HUES6 (cell line): ENCODE results near the gene NUAK1.

Experiments
- H3K27ac ChIP-seq: 2 replicates; pipeline ENCODE4 v1.7.0; 2013; ENCODE audit warnings: low read depth, mild to moderate bottlenecking, low read length, inconsistent platforms
- H3K27me3 ChIP-seq: 2 replicates; pipeline ENCODE4 v1.6.1; 2013; ENCODE audit warnings: low read length; ENCODE audit not compliant: control insufficient read depth, insufficient read depth
- H3K36me3 ChIP-seq: 2 replicates; pipeline ENCODE4 v1.6.1; 2013; ENCODE audit warnings: low read length; ENCODE audit not compliant: control insufficient read depth, insufficient read depth
- H3K4me1 ChIP-seq: 2 replicates; pipeline ENCODE4 v1.6.1; 2013; ENCODE audit warnings: low read length; ENCODE audit not compliant: control insufficient read depth, insufficient read depth
- H3K4me3 ChIP-seq: 2 replicates; pipeline ENCODE4 v1.5.1; 2013; ENCODE audit warnings: low read depth, low read length
- H3K9ac ChIP-seq: one replicate; pipeline ENCODE4 v1.6.1; 2013; ENCODE audit warnings: mild to moderate bottlenecking, low read length
- H3K9me3 ChIP-seq: 2 replicates; pipeline ENCODE4 v1.6.1; 2013; ENCODE audit warnings: low read depth, low read length; ENCODE audit not compliant: control insufficient read depth, insufficient read depth

NUAK1 gene

DNA sequence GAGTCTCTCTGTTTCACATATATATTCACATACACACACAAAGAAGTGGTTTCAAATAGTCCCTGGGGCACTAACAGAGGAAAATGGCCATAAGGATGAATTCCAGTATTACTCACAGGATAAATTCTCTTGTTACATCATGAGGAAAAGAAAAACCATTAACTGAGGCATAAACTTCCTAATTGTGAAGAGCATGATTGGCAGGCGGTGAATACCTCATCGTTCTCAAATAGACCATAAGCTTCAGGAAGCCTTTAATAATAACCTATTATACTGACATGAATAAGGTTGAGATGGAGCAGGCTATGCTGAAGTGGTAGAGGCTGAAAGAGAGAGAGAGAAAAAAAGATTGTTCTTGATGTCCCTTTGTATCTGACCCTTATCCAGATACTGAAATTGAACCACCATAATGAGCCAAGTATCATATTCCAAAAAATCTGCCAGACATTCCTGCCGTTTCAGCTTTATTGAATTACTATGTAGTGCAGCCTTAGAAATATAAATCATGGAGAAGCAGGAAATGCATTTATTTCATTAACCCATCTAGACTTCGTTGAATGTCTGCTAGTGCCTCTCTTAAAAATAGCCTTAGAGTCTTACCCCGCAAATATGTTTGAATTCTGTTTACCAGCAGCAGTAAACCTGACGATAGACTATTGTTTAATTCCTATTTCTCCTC, 86.8 kb downstream of the NUAK1 start:
- Histone ChIP-seq H3K9me3 (no peaks in the 10 kb centered on the region; the same call in 1 of the 2 replicates), H3K27ac (no peak overlapping the region), H3K9ac (no peak overlapping the region), H3K4me3 (no peak overlapping the region), H3K4me1 (no peaks in the 10 kb centered on the region), H3K36me3 (no peaks in the 10 kb centered on the region), H3K27me3 (no peaks in the 10 kb centered on the region)

DNA sequence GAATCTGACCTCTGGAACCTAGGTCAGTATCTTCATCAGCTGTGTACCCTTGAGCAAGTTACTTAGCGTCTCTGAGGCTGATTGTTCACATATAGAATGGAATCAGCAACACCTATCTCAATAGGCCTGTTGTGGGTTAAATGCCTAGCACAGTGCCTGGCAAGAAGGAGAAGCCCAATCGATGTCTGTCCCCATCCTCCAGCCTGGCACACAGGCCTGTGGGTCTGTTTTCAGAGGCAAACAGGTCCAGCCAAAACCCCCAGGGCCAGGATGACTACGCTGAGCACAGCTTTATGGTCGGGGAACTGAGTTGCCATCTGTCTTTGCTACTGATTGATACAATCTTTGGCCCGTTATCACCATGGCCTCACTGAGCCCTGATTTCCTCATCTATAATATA, 89.2 kb downstream of the NUAK1 start:
- no peaks in the 10 kb centered on the region for H3K4me1 ChIP-seq
- no peak overlapping the region for H3K4me3 ChIP-seq
- H3K36me3 ChIP-seq: no peaks in the 10 kb centered on the region
- no peak overlapping the region for H3K27ac ChIP-seq
- H3K9ac ChIP-seq: no peak overlapping the region
- no peaks in the 10 kb centered on the region for H3K27me3 ChIP-seq
- no peaks in the 10 kb centered on the region for H3K9me3 ChIP-seq

DNA sequence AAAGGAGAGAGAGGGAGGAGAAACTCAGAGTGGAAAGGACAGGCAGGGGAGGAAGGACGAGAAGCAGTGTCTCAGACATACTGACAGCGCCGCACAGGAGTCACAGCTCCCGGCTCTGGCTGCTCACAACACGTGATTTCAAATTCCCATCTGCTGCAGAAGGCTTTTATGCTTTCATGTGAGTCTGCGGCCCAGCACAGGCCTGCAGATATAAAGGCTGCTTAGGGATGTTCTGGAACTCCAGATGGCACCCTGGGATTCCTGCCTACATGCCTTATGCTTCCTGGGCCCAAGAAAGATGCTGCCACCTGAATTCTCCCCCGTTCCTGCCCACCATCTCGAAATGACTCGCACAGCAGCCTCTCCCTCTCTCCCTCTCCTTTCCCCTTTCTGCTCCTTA, 89.6 kb downstream of the NUAK1 start:
- Histone ChIP-seq H3K36me3 (no peaks in the 10 kb centered on the region), H3K4me1 (no peaks in the 10 kb centered on the region), H3K27me3 (no peaks in the 10 kb centered on the region), H3K9ac (no peak overlapping the region), H3K9me3 (no peaks in the 10 kb centered on the region), H3K27ac (no peak overlapping the region), H3K4me3 (no peak overlapping the region)

DNA sequence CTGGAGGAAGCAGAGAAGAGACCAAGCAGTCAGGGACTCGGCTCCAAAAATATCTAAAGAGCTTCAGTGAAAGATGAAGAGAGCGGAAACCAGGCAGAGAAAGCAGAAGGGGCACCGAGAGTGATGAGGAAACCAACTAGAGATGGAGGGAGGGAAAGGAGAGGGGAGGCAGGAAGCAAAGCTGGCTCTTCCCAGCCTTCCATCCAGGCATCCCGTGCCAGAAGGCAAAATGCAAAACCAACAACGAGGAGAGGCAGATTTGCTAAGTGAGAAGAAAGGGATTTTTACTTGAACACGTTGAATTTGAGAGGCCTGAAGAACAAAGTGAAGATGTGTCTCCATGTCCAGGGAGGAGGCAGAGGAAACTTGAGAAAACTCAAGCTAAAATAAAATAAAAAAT, 90.1 kb downstream of the NUAK1 start:
- no peaks in the 10 kb centered on the region for H3K27me3 ChIP-seq
- H3K9me3 ChIP-seq: no peaks in the 10 kb centered on the region
- H3K36me3 ChIP-seq: no peaks in the 10 kb centered on the region
- no peaks in the 10 kb centered on the region for H3K4me1 ChIP-seq
- no peak overlapping the region for H3K9ac ChIP-seq
- no peak overlapping the region for H3K4me3 ChIP-seq
- no peak overlapping the region for H3K27ac ChIP-seq

DNA sequence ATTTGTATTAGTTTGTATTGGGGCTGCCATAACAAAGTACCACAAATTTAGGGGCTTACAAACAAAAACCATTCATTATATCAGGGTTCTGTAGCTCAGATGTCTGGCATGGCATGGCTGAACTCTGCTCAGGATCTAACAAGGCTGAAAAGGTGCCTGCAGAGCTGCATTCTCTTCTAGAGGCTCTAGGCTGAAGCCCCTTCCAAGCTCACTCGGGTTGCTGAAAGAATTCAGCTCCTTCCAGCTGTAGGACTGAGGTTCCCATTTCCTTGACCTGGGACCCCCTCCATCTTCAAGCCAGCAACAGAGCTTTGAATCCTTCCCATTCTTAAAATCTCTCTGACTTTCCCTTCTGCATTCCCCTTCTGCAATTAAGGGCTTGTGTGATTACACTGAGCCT, 90.7 kb downstream of the NUAK1 start:
- no peaks in the 10 kb centered on the region for H3K27me3 ChIP-seq
- no peaks in the 10 kb centered on the region for H3K9me3 ChIP-seq
- no peak overlapping the region for H3K27ac ChIP-seq
- H3K36me3 ChIP-seq: no peaks in the 10 kb centered on the region
- H3K9ac ChIP-seq: no peak overlapping the region
- H3K4me3 ChIP-seq: no peak overlapping the region
- no peaks in the 10 kb centered on the region for H3K4me1 ChIP-seq

DNA sequence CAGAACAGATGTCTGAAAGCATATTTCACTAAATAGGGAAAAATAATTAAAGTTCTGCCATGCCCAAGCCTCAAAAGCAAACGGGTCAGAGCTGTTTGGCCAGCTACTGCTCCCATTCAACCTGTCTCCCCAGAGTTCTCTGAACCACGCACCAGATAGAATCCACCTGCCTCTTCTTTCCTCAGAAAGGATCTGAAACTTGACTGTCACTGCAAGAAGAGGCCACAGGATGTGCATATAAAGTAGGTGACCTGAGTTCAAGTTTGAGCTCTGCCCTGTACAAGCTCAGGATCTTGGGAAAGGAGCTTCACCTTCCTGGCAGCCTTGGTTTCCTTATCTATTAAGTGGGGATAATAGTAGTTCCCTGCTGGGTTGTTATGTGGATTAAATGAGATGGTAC, 91.8 kb downstream of the NUAK1 start:
- Histone ChIP-seq H3K36me3 (no peaks in the 10 kb centered on the region), H3K27ac (no peak overlapping the region), H3K4me1 (no peaks in the 10 kb centered on the region), H3K27me3 (no peaks in the 10 kb centered on the region), H3K9ac (no peak overlapping the region), H3K4me3 (no peak overlapping the region), H3K9me3 (no peaks in the 10 kb centered on the region)

DNA sequence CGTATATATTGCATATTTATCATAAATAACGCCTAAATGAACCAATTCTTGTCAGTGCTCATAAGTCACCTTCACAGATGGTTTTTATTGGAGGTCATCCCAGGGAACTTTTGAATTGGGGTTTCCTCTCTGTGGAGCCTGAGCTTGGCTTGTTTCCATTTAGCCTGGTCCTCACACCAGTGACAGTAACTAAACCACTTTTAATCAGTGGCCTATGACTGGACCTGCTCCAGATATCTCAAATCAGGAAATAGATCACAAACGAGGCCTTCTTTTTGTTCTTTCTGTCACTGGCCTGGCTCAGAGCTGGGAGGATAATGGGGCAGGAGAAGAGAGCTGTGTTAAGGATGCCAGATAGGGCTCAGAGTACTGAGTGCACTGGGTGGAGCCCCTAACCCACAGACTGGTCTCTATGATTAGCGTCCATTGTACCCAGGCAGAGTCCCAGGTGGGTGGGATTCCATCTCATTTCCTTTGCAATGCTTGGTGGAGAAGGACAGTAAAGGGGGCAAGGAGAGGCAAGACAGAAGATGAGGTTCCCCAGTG, 92.4 kb downstream of the NUAK1 start:
- Histone ChIP-seq H3K36me3 (no peaks in the 10 kb centered on the region), H3K27me3 (no peaks in the 10 kb centered on the region), H3K4me3 (no peak overlapping the region), H3K27ac (no peak overlapping the region), H3K4me1 (no peaks in the 10 kb centered on the region), H3K9ac (no peak overlapping the region), H3K9me3 (no peaks in the 10 kb centered on the region)

DNA sequence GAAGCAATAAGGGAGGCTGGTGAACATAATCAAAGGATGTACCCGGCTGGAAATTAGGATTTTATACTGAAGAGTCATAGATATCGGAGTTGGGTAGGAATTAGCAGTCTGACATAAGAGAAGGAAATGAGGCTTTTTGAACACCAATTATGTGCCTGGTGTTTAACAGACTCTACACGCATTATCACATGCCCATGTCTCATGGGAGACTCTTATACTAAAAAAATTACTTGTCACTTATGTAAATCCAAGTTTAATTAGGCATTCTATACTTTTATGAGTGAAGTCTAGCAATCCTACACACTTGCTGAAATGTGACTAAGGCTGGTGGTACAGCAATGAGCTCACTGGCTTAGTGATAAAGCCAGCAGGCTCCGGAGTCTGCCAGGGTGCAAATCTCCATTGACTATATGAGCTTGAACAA, 93.5 kb downstream of the NUAK1 start:
- H3K27ac ChIP-seq: no peak overlapping the region

DNA sequence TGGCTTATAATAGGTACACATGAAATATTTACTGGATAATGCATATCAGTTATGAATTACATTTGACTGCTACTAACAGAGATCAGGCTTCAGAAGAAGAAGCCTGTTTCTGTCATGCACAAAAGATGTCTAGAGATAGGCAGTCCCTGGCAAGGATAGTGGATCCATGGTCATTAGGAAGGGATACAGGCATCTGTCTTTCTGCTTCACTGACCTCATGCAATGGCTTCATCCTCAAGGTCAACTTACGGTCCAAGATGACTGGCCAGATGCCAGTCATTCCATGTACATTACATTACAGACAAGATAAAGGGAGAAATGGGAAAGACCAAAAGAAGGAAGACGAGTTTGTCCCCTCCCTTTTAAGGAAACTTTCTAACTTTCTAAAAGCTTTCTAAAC, 94.0 kb downstream of the NUAK1 start:
- no peak overlapping the region for H3K27ac ChIP-seq
- H3K4me1 ChIP-seq: no peaks in the 10 kb centered on the region
- H3K36me3 ChIP-seq: no peaks in the 10 kb centered on the region
- no peak overlapping the region for H3K9ac ChIP-seq
- H3K9me3 ChIP-seq: no peaks in the 10 kb centered on the region
- no peaks in the 10 kb centered on the region for H3K27me3 ChIP-seq
- H3K4me3 ChIP-seq: no peak overlapping the region

More for the DNA sequence above, 93.5 kb downstream of the NUAK1 start:
- Histone ChIP-seq H3K4me1 (no peaks in the 10 kb centered on the region), H3K9ac (no peak overlapping the region), H3K9me3 (no peaks in the 10 kb centered on the region), H3K27me3 (no peaks in the 10 kb centered on the region), H3K36me3 (no peaks in the 10 kb centered on the region), H3K4me3 (no peak overlapping the region)

DNA sequence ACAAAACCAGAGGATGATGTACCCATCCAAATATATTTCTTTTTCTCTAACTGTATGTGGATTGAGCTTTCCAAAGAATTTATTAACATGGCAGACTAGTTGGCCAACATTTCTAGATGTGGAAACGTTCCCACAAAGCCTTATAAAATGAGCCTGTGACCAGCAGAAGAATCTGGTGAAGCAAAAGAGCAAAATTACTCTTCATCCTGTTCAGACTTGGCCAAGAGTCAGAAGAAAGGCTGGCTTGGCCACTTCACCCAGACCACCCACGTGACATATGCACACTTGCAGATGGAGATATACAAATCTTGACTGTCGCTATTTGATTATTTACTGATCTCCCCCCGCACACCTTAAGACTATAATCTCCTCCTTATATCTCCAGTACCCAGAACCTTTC, 96.7 kb downstream of the NUAK1 start:
- H3K27me3 ChIP-seq: no peaks in the 10 kb centered on the region
- no peaks in the 10 kb centered on the region; the same call in 1 of the 2 replicates for H3K9me3 ChIP-seq
- H3K36me3 ChIP-seq: no peaks in the 10 kb centered on the region
- no peak overlapping the region for H3K4me3 ChIP-seq
- H3K4me1 ChIP-seq: no peaks in the 10 kb centered on the region
- H3K27ac ChIP-seq: no peak overlapping the region
- no peak overlapping the region for H3K9ac ChIP-seq

DNA sequence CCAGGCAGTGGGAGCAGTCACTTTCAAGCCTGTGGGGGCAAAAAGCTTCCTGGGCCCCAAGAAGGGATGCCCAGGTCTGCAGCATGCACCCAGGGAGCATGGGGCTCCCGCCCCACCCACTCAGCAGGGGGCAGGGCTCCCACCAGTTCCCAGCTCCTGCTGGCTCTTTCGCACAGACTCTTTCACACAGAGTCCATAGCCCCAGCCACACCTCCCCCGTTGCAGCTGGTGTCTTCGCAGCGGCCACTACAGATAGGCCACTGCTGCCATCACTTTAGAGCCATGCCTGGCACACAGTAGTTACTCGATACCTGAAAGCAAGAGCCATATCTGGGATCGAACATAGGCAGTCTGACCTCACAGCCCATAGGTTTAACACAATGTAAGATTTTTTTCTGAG, 98.2 kb downstream of the NUAK1 start:
- peaks cover 7% of the 10 kb centered on the region; the same call in 1 of the 2 replicates for H3K9me3 ChIP-seq
- no peaks in the 10 kb centered on the region for H3K36me3 ChIP-seq
- no peak overlapping the region for H3K27ac ChIP-seq
- H3K4me3 ChIP-seq: no peak overlapping the region
- H3K9ac ChIP-seq: no peak overlapping the region
- no peaks in the 10 kb centered on the region for H3K27me3 ChIP-seq
- H3K4me1 ChIP-seq: no peaks in the 10 kb centered on the region
